IMR-90 (cell line): ENCODE data around the gene RARB. TPM values are rescaled to one million over a fixed set of nuclear protein-coding genes. Genes with fewer than 3 reads are reported as not detected.

Experiments used
- ATAC-seq: fragments of 200-7000 bp; cut with Tn5 transposase; 2 replicates; pipeline ENCODE4 v1.9.1; 2020; ENCODE audit warnings: low read depth, mild to moderate bottlenecking, moderate library complexity
- BruUV-seq: library from RNA; stranded (reverse); fragments of 400-500 nt; replicated peaks from 2 replicates; lab custom pipeline; 2021; lab: Mats Ljungman, UMichigan
- CTCF ChIA-PET: fragments of 300-600 bp; formaldehyde crosslinking; extraction: SDS; loops from one replicate; lab custom pipeline; 2021; ENCODE audit warnings: antibody characterized with exemption; lab: Yijun Ruan, JAX
- POLR2A ChIA-PET: fragments of 300-600 bp; sonication (Branson Sonifier 250); formaldehyde crosslinking; loops from one replicate; lab custom pipeline; 2022; ENCODE audit warnings: antibody characterized with exemption; ENCODE audit not compliant: unreplicated experiment; lab: Charles Lee
- DNase-seq: peaks from one replicate; pipeline ENCODE4 v3.0.0; 2013
- H2AFZ ChIP-seq: replicated peaks from 2 replicates; pipeline ENCODE3; 2013; ENCODE audit warnings: low read length, mild to moderate bottlenecking; ENCODE audit not compliant: poor library complexity
- H2AK5ac ChIP-seq: 2 replicates; pipeline ENCODE4 v1.6.1; 2013; ENCODE audit warnings: low read depth, low read length, inconsistent platforms
- H2AK9ac ChIP-seq: replicated peaks from 2 replicates; pipeline ENCODE3; 2013; ENCODE audit warnings: mild to moderate bottlenecking, low read depth, low read length, moderate library complexity; ENCODE audit not compliant: poor library complexity
- H2BK120ac ChIP-seq: 2 replicates; pipeline ENCODE4 v1.6.1; 2013; ENCODE audit warnings: low read depth, low read length, inconsistent platforms
- H2BK15ac ChIP-seq: 3 replicates; pipeline ENCODE4 v1.6.1; 2013; ENCODE audit warnings: low read depth, low read length, inconsistent platforms
- H2BK20ac ChIP-seq: 2 replicates; pipeline ENCODE4 v1.6.1; 2013; ENCODE audit warnings: low read depth, mild to moderate bottlenecking, inconsistent platforms, low read length, moderate library complexity
- H2BK5ac ChIP-seq: 2 replicates; pipeline ENCODE4 v1.6.1; 2013; ENCODE audit warnings: mild to moderate bottlenecking, low read depth, low read length, inconsistent platforms; ENCODE audit not compliant: poor library complexity, severe bottlenecking
- H3K14ac ChIP-seq: replicated peaks from 2 replicates; pipeline ENCODE4 v1.6.1; 2013; ENCODE audit warnings: low read depth, low read length, inconsistent platforms
- H3K18ac ChIP-seq: 2 replicates; pipeline ENCODE4 v1.6.1; 2013; ENCODE audit warnings: low read depth, low read length, control low read depth
- H3K23ac ChIP-seq: 2 replicates; pipeline ENCODE4 v1.6.1; 2013; ENCODE audit warnings: low read depth, low read length, inconsistent platforms
- H3K27ac ChIP-seq: 2 replicates; pipeline ENCODE4 v1.5.1; 2013; ENCODE audit warnings: mild to moderate bottlenecking, control low read depth, low read length; ENCODE audit not compliant: insufficient read depth
- H3K27me3 ChIP-seq: 2 replicates; pipeline ENCODE4 v1.6.1; 2013; ENCODE audit warnings: low read length; ENCODE audit not compliant: control insufficient read depth, insufficient read depth
- H3K36me3 ChIP-seq: 2 replicates; pipeline ENCODE4 v1.6.1; 2013; ENCODE audit warnings: low read length, mixed read lengths; ENCODE audit not compliant: control insufficient read depth, insufficient read depth
- H3K4ac ChIP-seq: 2 replicates; pipeline ENCODE4 v1.6.1; 2013; ENCODE audit warnings: low read depth, low read length, inconsistent platforms
- H3K4me1 ChIP-seq: 2 replicates; pipeline ENCODE4 v1.6.1; 2013; ENCODE audit warnings: low read length, mixed read lengths; ENCODE audit not compliant: control insufficient read depth, insufficient read depth
- H3K4me2 ChIP-seq: 2 replicates; pipeline ENCODE4 v1.6.1; 2013; ENCODE audit warnings: low read depth, mild to moderate bottlenecking, control low read depth, low read length, moderate library complexity
- H3K4me3 ChIP-seq: 2 replicates; pipeline ENCODE4 v1.5.1; 2013; ENCODE audit warnings: low read depth, mild to moderate bottlenecking, control low read depth, low read length, moderate library complexity; ENCODE audit not compliant: insufficient read depth
- H3K56ac ChIP-seq: 2 replicates; pipeline ENCODE4 v1.6.1; 2013; ENCODE audit warnings: low read length, inconsistent platforms; ENCODE audit not compliant: insufficient read depth; ENCODE audit errors: extremely low read depth
- H3K79me1 ChIP-seq, 2 experiments: 2 replicates each; pipeline ENCODE4 v1.6.1; 2013; ENCODE audit warnings: low read length in 2 of 2, inconsistent platforms in 1 of 2, low read depth in 1 of 2
- H3K9ac ChIP-seq: 2 replicates; pipeline ENCODE4 v1.6.1; 2013; ENCODE audit warnings: low read depth, low read length, control low read depth
- H3K9me1 ChIP-seq: 2 replicates; pipeline ENCODE4 v1.6.1; 2013; ENCODE audit warnings: low read length, inconsistent platforms; ENCODE audit not compliant: insufficient read depth
- H3K9me3 ChIP-seq: 2 replicates; pipeline ENCODE4 v1.6.1; 2013; ENCODE audit warnings: low read length; ENCODE audit not compliant: control insufficient read depth, insufficient read depth
- H4K20me1 ChIP-seq: 2 replicates; pipeline ENCODE4 v1.6.1; 2013; ENCODE audit warnings: low read length, inconsistent platforms; ENCODE audit not compliant: insufficient read depth
- H4K5ac ChIP-seq: 2 replicates; pipeline ENCODE4 v1.6.1; 2013; ENCODE audit warnings: mild to moderate bottlenecking, low read depth, low read length, control low read depth
- H4K8ac ChIP-seq, 2 experiments: 2 replicates each; pipeline ENCODE4 v1.6.1; 2013; ENCODE audit warnings: low read depth in 2 of 2, low read length in 2 of 2, control low read depth in 1 of 2, inconsistent platforms in 1 of 2
- H4K91ac ChIP-seq: 2 replicates; pipeline ENCODE4 v1.6.1; 2013; ENCODE audit warnings: low read depth, low read length, inconsistent platforms; ENCODE audit not compliant: insufficient read depth
- BHLHE40 ChIP-seq: fragments of 150-350 bp; IDR thresholded peaks from 2 replicates; pipeline ENCODE4 v1.6.1; 2016; ENCODE audit warnings: mild to moderate bottlenecking, low read depth, low read length
- CEBPB ChIP-seq: IDR thresholded peaks from 2 replicates; pipeline ENCODE4 v1.6.1; 2012; ENCODE audit warnings: low read depth, low read length, improper control_type of control experiment
- CHD1 ChIP-seq: IDR thresholded peaks from 2 replicates; pipeline ENCODE4 v1.6.1; 2012; ENCODE audit warnings: low read depth, low read length, improper control_type of control experiment
- CTCF ChIP-seq: conservative IDR thresholded peaks from 2 replicates; pipeline ENCODE4 v1.5.1; 2012; ENCODE audit warnings: mild to moderate bottlenecking, low read depth, low read length, improper control_type of control experiment
- ELK1 ChIP-seq: fragments of 150-350 bp; IDR thresholded peaks from 2 replicates; pipeline ENCODE4 v1.6.1; 2016; ENCODE audit warnings: low read depth, mild to moderate bottlenecking, low read length, moderate library complexity, borderline replicate concordance
- FOS ChIP-seq: fragments of 150-350 bp; IDR thresholded peaks from 2 replicates; pipeline ENCODE4 v1.6.1; 2016; ENCODE audit warnings: low read depth, low read length
- MAFK ChIP-seq: IDR thresholded peaks from 2 replicates; pipeline ENCODE4 v1.6.1; 2012; ENCODE audit warnings: low read depth, low read length, improper control_type of control experiment
- MAZ ChIP-seq: IDR thresholded peaks from 2 replicates; pipeline ENCODE4 v1.6.1; 2012; ENCODE audit warnings: low read depth, mild to moderate bottlenecking, low read length, improper control_type of control experiment, moderate library complexity, borderline replicate concordance
- MXI1 ChIP-seq: IDR thresholded peaks from 2 replicates; pipeline ENCODE4 v1.6.1; 2012; ENCODE audit warnings: low read depth, mild to moderate bottlenecking, low read length, moderate library complexity, borderline replicate concordance
- NFE2L2 ChIP-seq: fragments of 150-350 bp; IDR thresholded peaks from 2 replicates; pipeline ENCODE4 v1.6.1; 2016; ENCODE audit warnings: low read depth, mild to moderate bottlenecking, low read length
- POLR2A ChIP-seq: IDR thresholded peaks from 2 replicates; pipeline ENCODE4 v1.6.1; 2012; ENCODE audit warnings: mild to moderate bottlenecking, low read depth, low read length
- RCOR1 ChIP-seq: IDR thresholded peaks from 2 replicates; pipeline ENCODE4 v1.6.1; 2012; ENCODE audit warnings: mild to moderate bottlenecking, low read length, improper control_type of control experiment; ENCODE audit not compliant: insufficient replicate concordance
- RFX5 ChIP-seq: IDR thresholded peaks from 2 replicates; pipeline ENCODE4 v1.8.0; 2012; ENCODE audit warnings: low read depth, mild to moderate bottlenecking, low read length, moderate library complexity
- USF2 ChIP-seq: fragments of 150-350 bp; IDR thresholded peaks from 2 replicates; pipeline ENCODE4 v1.6.1; 2017; ENCODE audit warnings: mild to moderate bottlenecking, antibody characterized with exemption, low read length, low read depth
- WGBS, 2 experiments: methylation state at CpG; one replicate each; pipeline versions ENCODE4 v1.1.5 to v1.1.7; 2013; ENCODE audit warnings: missing lambda C conversion rate in 2 of 2; ENCODE audit not compliant: insufficient read length in 1 of 2; ENCODE audit errors: extremely low coverage in 2 of 2; 5-methylcytosine and 5-hydroxymethylcytosine counted together
- dilution Hi-C: fragments of 300-500 bp; cut with HindIII; formaldehyde crosslinking; loops from one replicate; pipeline ENCODE4 v1.14.3; 2018; ENCODE audit warnings: low sequenced_read_pairs; ENCODE audit not compliant: unreplicated experiment
- in situ Hi-C: fragments of 300-500 bp; cut with MboI; formaldehyde crosslinking; loops from 3 replicates; pipeline ENCODE4 v1.14.3; 2019; ENCODE audit warnings: low sequenced_read_pairs, inconsistent platforms, mixed read lengths
- intact Hi-C: fragments of 100-400 bp; cut with micrococcal nuclease; formaldehyde crosslinking; loops from 2 replicates; pipeline ENCODE4 v1.10.0; 2022
- polyA plus RNA-seq, 3 experiments: library from polyadenylated mRNA; depleted of rRNA; stranded (reverse); fragments of >200 nt; gene quantifications; 2 replicates each; pipeline ENCODE4 v1.2.3, GENCODE V29; 2012; ENCODE audit warnings: low replicate concordance in 1 of 3
- total RNA-seq: library from RNA; depleted of rRNA; stranded (reverse); fragments of >200 nt; gene quantifications from 2 replicates; pipeline ENCODE4 v1.2.3, GENCODE V29; 2012

Gene RARB
- total and polyA plus RNA-seq, 2 of the 4 experiments (the other 2 are of a cell fraction), result 0.53 to 1.4 TPM

GRCh38 chr3:25582242-25582641 is 154.2 kb downstream of the RARB start:
- intact Hi-C loops (no loop called here), in situ Hi-C loops (loop anchor here (10.0 to 25.0 kb wide), 2 partner anchors 617 to 1320 kb away; no protein-coding TSS in a partner anchor), dilution Hi-C loops (no loop called here)
- Histone ChIP-seq H3K23ac (no peak overlapping the region), H3K9me1 (peaks cover 14% of the 10 kb centered on the region), H3K4me3 (no peak overlapping the region), H3K18ac (no peak overlapping the region; the same call in 1 of the 2 replicates), H3K4ac (peak overlapping the region; percentile 55), H4K5ac (no peak overlapping the region), H2BK120ac (peak overlapping the region; percentile 41; the same call in 1 of the 2 replicates), H2BK5ac (peak overlapping the region; percentile 60), H4K8ac (peak overlapping the region in 1 of 2 experiments; percentile 37; a peak in 2 of 4 replicates), H3K79me1 (no peaks in the 10 kb centered on the region), H4K20me1 (no peaks in the 10 kb centered on the region), H3K27me3 (no peaks in the 10 kb centered on the region), H2BK15ac (no peak overlapping the region), H3K9me3 (no peaks in the 10 kb centered on the region), H2BK20ac (no peak overlapping the region), H2AFZ (no peak overlapping the region), H3K27ac (no peak overlapping the region), H3K14ac (no peak overlapping the region), H3K9ac (no peak overlapping the region), H3K4me1 (peaks cover 6% of the 10 kb centered on the region; the same call in 1 of the 2 replicates), H3K36me3 (no peaks in the 10 kb centered on the region), H3K4me2 (peak overlapping the region; percentile 30; the same call in 1 of the 2 replicates), H2AK9ac (no peak overlapping the region), H4K91ac (no peak overlapping the region), H3K56ac (no peak overlapping the region), H2AK5ac (no peak overlapping the region; the same call in 1 of the 2 replicates)
- BruUV-seq, result no TSS peak
- TF ChIP-seq FOS, result peak; percentile 79; the same call in 1 of the 2 replicates
- TF ChIP-seq ELK1, result no peak
- no peak for TF ChIP-seq POLR2A
- TF ChIP-seq MAZ, result no peak; the same call in 1 of the 2 replicates
- no peak for TF ChIP-seq RFX5
- TF ChIP-seq CTCF, result no peak
- TF ChIP-seq MAFK, result peak; percentile 79
- no peak for TF ChIP-seq RCOR1
- TF ChIP-seq CHD1, result no peak
- peak; percentile 75 for TF ChIP-seq CEBPB
- no peak for TF ChIP-seq USF2
- peak; percentile 98 for TF ChIP-seq NFE2L2
- TF ChIP-seq BHLHE40, result no peak; the same call in 1 of the 2 replicates
- TF ChIP-seq MXI1, result no peak
- ATAC-seq (peak; percentile 91), DNase-seq (peak; percentile 96)
- POLR2A ChIA-PET, result no interaction called here
- CTCF ChIA-PET, result interaction anchor here (0.9 kb wide), 1 partner anchor 12 kb away, joined by 4 read pairs; no protein-coding TSS in a partner anchor
- WGBS, 2 experiments, result no CpG with 5 or more reads among the region's 2 CpGs
